HG02884 (cell line): Measurements from ENCODE around the gene SERPINA4.

ENCODE experiments used
- ATAC-seq: cut with Tn5 transposase; IDR thresholded peaks from one replicate; pipeline ENCODE4 v1.9.1; 2021; ENCODE audit warnings: mild to moderate bottlenecking, moderate library complexity; ENCODE audit not compliant: unreplicated experiment

Gene SERPINA4, protein sequence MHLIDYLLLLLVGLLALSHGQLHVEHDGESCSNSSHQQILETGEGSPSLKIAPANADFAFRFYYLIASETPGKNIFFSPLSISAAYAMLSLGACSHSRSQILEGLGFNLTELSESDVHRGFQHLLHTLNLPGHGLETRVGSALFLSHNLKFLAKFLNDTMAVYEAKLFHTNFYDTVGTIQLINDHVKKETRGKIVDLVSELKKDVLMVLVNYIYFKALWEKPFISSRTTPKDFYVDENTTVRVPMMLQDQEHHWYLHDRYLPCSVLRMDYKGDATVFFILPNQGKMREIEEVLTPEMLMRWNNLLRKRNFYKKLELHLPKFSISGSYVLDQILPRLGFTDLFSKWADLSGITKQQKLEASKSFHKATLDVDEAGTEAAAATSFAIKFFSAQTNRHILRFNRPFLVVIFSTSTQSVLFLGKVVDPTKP

DNA sequence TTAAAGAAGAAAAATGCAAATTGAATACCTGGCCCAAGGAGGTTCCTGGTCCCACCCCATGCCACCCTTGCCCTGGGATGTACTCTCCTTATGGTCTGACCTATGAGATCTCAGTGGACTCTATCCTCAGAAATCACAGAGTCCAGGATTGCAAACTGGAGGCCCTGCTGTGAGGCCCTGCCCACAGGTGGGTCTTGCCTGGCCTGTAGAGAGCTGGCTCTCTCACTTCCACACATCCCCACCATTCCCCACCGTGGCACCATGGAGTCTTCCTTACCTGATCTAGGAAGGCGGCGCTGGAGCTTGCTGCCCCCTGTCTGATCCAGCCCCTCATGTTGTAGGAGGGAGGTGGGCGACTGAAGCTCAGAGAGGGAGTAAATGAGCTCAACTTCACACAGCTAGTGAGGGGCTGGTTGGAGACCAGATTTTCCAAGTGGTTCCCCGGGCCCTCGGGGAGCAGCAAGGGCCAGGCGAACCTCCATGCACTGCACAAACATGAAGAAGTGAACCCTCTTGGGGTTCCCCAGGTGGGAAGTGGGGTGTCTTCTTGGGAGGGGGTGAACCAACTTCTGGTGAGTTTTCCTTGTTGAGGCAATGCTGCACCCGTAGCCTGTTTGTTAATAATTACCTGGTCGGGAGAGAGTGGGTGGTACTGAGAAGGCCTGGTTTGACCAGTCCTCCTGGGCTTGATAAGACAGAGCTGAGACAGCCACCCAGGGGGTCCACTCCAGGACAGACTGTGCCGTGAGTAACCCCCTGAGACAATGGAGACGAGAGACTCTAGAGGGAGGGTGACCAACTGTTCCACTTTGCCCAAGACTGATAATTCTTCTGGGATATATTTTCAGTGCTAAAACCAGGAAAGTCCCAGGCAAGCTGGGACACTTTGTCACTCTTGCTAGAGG lies at the start of gene SERPINA4:
SERPINA4 (plus strand) TSS at position 692 of the 905 bp plus-strand sequence. CDS start 2,041 bp downstream, outside the sequence.
- ATAC-seq = no peak

- ATAC-seq = no peak
Measured at GRCh38 chr14:94514351-94514750, 46.9 kb upstream of the SERPINA4 start.

- ATAC-seq = no peak
Measured at GRCh38 chr14:94515426-94515825, 45.8 kb upstream of the SERPINA4 start.

DNA sequence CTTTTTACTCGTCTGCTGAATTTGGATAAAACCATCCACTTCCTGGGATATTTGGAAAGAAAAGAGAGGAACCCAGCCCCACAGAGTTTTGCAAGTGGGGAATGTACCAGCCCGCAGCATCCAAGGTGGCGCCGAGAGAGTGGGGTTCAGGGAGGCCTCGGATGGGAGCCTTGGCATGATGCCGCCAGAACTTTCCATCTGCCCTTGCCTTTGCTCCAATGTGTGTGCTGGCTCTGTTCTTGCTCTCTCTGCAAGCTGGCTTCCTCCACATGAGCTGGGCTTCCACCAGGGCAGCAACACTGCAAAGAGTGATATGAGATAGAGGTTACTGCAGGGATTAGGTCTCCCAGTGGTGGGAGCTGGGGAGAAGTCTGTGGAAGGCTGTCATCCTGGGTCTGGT lies 45.4 kb upstream of the SERPINA4 start:
- ATAC-seq = no peak

- ATAC-seq = no peak
Measured at GRCh38 chr14:94517248-94517640, 44.0 kb upstream of the SERPINA4 start.

GRCh38 chr14:94517641-94518257 lies 43.5 kb upstream of the SERPINA4 start:
- ATAC-seq = no peak

- no peak for ATAC-seq
Measured at GRCh38 chr14:94521375-94522114, 39.7 kb upstream of the SERPINA4 start.

- no peak for ATAC-seq
Measured at GRCh38 chr14:94522115-94522724, 39.0 kb upstream of the SERPINA4 start.

DNA sequence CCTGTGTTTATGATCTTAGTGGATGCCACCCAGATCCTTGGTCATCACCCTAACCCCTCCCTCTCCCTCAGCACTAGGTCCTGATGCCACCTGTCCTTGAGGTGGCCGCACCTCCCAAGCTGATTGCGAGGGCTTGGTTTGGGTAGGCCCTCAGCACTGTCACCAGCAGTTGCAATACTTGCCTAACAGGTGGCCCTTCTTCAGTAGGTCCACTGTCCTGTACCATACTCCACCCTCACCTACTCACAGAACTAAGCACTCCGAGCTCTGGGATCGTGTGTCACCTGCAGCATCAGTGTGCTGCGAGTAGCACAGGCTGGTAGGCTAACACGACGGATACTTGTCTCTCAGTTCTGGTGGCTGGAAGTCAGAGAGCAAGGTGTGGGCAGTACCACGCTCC lies 38.0 kb upstream of the SERPINA4 start:
- no peak for ATAC-seq

GRCh38 chr14:94524093-94524492 lies 37.1 kb upstream of the SERPINA4 start:
- ATAC-seq = no peak

DNA sequence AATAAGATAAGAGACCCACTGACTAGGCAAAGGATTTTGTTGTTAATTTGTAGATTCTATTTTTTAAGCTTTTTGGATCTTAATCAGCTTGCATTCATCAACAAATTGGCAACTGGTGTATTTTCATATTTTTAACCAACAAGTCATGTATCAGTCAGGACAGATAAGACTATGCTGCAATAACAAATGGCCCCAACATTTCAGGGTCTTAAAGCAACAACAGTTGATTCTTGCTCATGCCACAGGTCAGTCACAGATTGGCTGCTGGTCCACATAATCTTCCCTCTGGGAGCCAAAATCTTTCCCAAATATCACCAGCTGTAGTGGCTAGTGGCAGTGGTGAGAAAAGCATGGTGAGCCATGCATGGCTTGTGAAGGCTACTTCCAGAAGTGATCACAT lies 30.1 kb upstream of the SERPINA4 start:
- no peak for ATAC-seq

DNA sequence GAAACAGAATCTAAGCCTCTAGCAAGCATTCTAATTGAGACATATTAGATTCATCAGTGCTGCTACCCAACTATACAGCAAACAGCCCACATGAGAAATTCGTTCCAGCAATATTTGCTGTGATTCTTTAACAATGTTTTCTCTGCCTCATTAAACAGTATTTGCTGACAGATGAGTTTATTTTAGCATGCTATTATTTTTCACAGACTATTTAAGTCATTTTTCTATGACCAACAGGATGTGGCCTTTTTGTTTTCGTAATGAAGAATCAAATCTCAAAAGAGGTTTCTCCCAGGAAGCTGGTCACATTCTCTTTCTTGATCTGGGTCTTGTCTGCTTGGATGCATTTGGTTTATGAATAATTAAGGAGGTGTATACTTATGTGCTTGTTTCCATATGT lies 28.8 kb upstream of the SERPINA4 start:
- ATAC-seq = no peak

- no peak for ATAC-seq
Measured at GRCh38 chr14:94535506-94535905, 25.7 kb upstream of the SERPINA4 start.

GRCh38 chr14:94536836-94537235 lies 24.4 kb upstream of the SERPINA4 start:
- no peak for ATAC-seq

- ATAC-seq = no peak
Measured at GRCh38 chr14:94538070-94538740, 23.0 kb upstream of the SERPINA4 start.

- no peak for ATAC-seq
Measured at GRCh38 chr14:94539181-94539580, 22.1 kb upstream of the SERPINA4 start.

DNA sequence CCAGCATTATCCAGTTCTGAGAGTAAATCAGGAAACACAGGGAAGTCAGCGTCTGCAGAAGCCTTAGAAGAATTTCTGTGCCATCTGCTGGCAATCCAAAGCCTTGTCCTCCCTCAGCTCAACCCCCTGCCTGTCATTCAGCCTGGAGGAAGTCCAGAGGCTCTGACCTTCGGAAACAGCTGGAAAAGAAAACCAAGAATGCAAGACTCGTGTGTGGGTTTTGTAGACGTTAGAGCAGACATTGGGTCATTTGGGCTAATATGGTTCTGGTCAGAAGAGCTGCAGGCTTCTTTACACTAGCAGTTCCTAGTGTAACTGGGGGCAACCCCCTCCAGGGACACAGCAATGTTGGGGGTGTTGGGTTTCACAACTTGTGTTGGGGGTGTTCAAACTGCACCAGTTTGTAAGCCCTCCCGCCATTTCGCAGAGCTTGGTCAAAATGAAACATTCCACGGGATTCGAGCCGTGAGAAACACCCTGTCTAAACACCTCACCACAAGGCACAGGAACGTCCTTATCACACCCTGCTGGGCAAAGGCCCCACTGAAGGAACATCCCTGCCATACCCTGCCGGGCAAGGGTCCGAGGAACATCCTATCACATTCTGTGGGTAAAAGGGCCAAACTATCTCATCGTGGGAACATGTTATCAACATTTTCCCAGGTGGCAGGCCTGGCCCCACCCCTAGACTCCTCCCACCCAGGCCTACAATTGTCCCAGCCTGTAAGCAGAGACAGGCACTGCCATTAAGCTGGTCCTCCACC lies 21.0 kb upstream of the SERPINA4 start:
- no peak for ATAC-seq

- no peak for ATAC-seq
Measured at GRCh38 chr14:94541234-94541975, 19.8 kb upstream of the SERPINA4 start.
